IMR-90 (cell line): ENCODE measurements around the gene NDUFAF2. TPM values are rescaled to one million over a fixed set of nuclear protein-coding genes. Genes with fewer than 3 reads are reported as not detected.

Experiments
- ATAC-seq: fragments of 200-7000 bp; cut with Tn5 transposase; 2 replicates; pipeline ENCODE4 v1.9.1; 2020; ENCODE audit warnings: low read depth, mild to moderate bottlenecking, moderate library complexity
- BruUV-seq: library from RNA; stranded (reverse); fragments of 400-500 nt; replicated peaks from 2 replicates; lab custom pipeline; 2021; lab: Mats Ljungman, UMichigan
- CTCF ChIA-PET: fragments of 300-600 bp; formaldehyde crosslinking; extraction: SDS; loops from one replicate; lab custom pipeline; 2021; ENCODE audit warnings: antibody characterized with exemption; lab: Yijun Ruan, JAX
- POLR2A ChIA-PET: fragments of 300-600 bp; sonication (Branson Sonifier 250); formaldehyde crosslinking; loops from one replicate; lab custom pipeline; 2022; ENCODE audit warnings: antibody characterized with exemption; ENCODE audit not compliant: unreplicated experiment; lab: Charles Lee
- DNase-seq: peaks from one replicate; pipeline ENCODE4 v3.0.0; 2013
- H2AFZ ChIP-seq: replicated peaks from 2 replicates; pipeline ENCODE3; 2013; ENCODE audit warnings: low read length, mild to moderate bottlenecking; ENCODE audit not compliant: poor library complexity
- H2AK5ac ChIP-seq: 2 replicates; pipeline ENCODE4 v1.6.1; 2013; ENCODE audit warnings: low read depth, low read length, inconsistent platforms
- H2AK9ac ChIP-seq: replicated peaks from 2 replicates; pipeline ENCODE3; 2013; ENCODE audit warnings: mild to moderate bottlenecking, low read depth, low read length, moderate library complexity; ENCODE audit not compliant: poor library complexity
- H2BK120ac ChIP-seq: 2 replicates; pipeline ENCODE4 v1.6.1; 2013; ENCODE audit warnings: low read depth, low read length, inconsistent platforms
- H2BK15ac ChIP-seq: 3 replicates; pipeline ENCODE4 v1.6.1; 2013; ENCODE audit warnings: low read depth, low read length, inconsistent platforms
- H2BK20ac ChIP-seq: 2 replicates; pipeline ENCODE4 v1.6.1; 2013; ENCODE audit warnings: low read depth, mild to moderate bottlenecking, inconsistent platforms, low read length, moderate library complexity
- H2BK5ac ChIP-seq: 2 replicates; pipeline ENCODE4 v1.6.1; 2013; ENCODE audit warnings: mild to moderate bottlenecking, low read depth, low read length, inconsistent platforms; ENCODE audit not compliant: poor library complexity, severe bottlenecking
- H3K14ac ChIP-seq: replicated peaks from 2 replicates; pipeline ENCODE4 v1.6.1; 2013; ENCODE audit warnings: low read depth, low read length, inconsistent platforms
- H3K18ac ChIP-seq: 2 replicates; pipeline ENCODE4 v1.6.1; 2013; ENCODE audit warnings: low read depth, low read length, control low read depth
- H3K23ac ChIP-seq: 2 replicates; pipeline ENCODE4 v1.6.1; 2013; ENCODE audit warnings: low read depth, low read length, inconsistent platforms
- H3K27ac ChIP-seq: 2 replicates; pipeline ENCODE4 v1.5.1; 2013; ENCODE audit warnings: mild to moderate bottlenecking, control low read depth, low read length; ENCODE audit not compliant: insufficient read depth
- H3K27me3 ChIP-seq: 2 replicates; pipeline ENCODE4 v1.6.1; 2013; ENCODE audit warnings: low read length; ENCODE audit not compliant: control insufficient read depth, insufficient read depth
- H3K36me3 ChIP-seq: 2 replicates; pipeline ENCODE4 v1.6.1; 2013; ENCODE audit warnings: low read length, mixed read lengths; ENCODE audit not compliant: control insufficient read depth, insufficient read depth
- H3K4ac ChIP-seq: 2 replicates; pipeline ENCODE4 v1.6.1; 2013; ENCODE audit warnings: low read depth, low read length, inconsistent platforms
- H3K4me1 ChIP-seq: 2 replicates; pipeline ENCODE4 v1.6.1; 2013; ENCODE audit warnings: low read length, mixed read lengths; ENCODE audit not compliant: control insufficient read depth, insufficient read depth
- H3K4me2 ChIP-seq: 2 replicates; pipeline ENCODE4 v1.6.1; 2013; ENCODE audit warnings: low read depth, mild to moderate bottlenecking, control low read depth, low read length, moderate library complexity
- H3K4me3 ChIP-seq: 2 replicates; pipeline ENCODE4 v1.5.1; 2013; ENCODE audit warnings: low read depth, mild to moderate bottlenecking, control low read depth, low read length, moderate library complexity; ENCODE audit not compliant: insufficient read depth
- H3K56ac ChIP-seq: 2 replicates; pipeline ENCODE4 v1.6.1; 2013; ENCODE audit warnings: low read length, inconsistent platforms; ENCODE audit not compliant: insufficient read depth; ENCODE audit errors: extremely low read depth
- H3K79me1 ChIP-seq, 2 experiments: 2 replicates each; pipeline ENCODE4 v1.6.1; 2013; ENCODE audit warnings: low read length in 2 of 2, inconsistent platforms in 1 of 2, low read depth in 1 of 2
- H3K9ac ChIP-seq: 2 replicates; pipeline ENCODE4 v1.6.1; 2013; ENCODE audit warnings: low read depth, low read length, control low read depth
- H3K9me1 ChIP-seq: 2 replicates; pipeline ENCODE4 v1.6.1; 2013; ENCODE audit warnings: low read length, inconsistent platforms; ENCODE audit not compliant: insufficient read depth
- H3K9me3 ChIP-seq: 2 replicates; pipeline ENCODE4 v1.6.1; 2013; ENCODE audit warnings: low read length; ENCODE audit not compliant: control insufficient read depth, insufficient read depth
- H4K20me1 ChIP-seq: 2 replicates; pipeline ENCODE4 v1.6.1; 2013; ENCODE audit warnings: low read length, inconsistent platforms; ENCODE audit not compliant: insufficient read depth
- H4K5ac ChIP-seq: 2 replicates; pipeline ENCODE4 v1.6.1; 2013; ENCODE audit warnings: mild to moderate bottlenecking, low read depth, low read length, control low read depth
- H4K8ac ChIP-seq, 2 experiments: 2 replicates each; pipeline ENCODE4 v1.6.1; 2013; ENCODE audit warnings: low read depth in 2 of 2, low read length in 2 of 2, control low read depth in 1 of 2, inconsistent platforms in 1 of 2
- H4K91ac ChIP-seq: 2 replicates; pipeline ENCODE4 v1.6.1; 2013; ENCODE audit warnings: low read depth, low read length, inconsistent platforms; ENCODE audit not compliant: insufficient read depth
- ELK1 ChIP-seq: fragments of 150-350 bp; IDR thresholded peaks from 2 replicates; pipeline ENCODE4 v1.6.1; 2016; ENCODE audit warnings: low read depth, mild to moderate bottlenecking, low read length, moderate library complexity, borderline replicate concordance
- MAFK ChIP-seq: IDR thresholded peaks from 2 replicates; pipeline ENCODE4 v1.6.1; 2012; ENCODE audit warnings: low read depth, low read length, improper control_type of control experiment
- MXI1 ChIP-seq: IDR thresholded peaks from 2 replicates; pipeline ENCODE4 v1.6.1; 2012; ENCODE audit warnings: low read depth, mild to moderate bottlenecking, low read length, moderate library complexity, borderline replicate concordance
- POLR2A ChIP-seq: IDR thresholded peaks from 2 replicates; pipeline ENCODE4 v1.6.1; 2012; ENCODE audit warnings: mild to moderate bottlenecking, low read depth, low read length
- RFX5 ChIP-seq: IDR thresholded peaks from 2 replicates; pipeline ENCODE4 v1.8.0; 2012; ENCODE audit warnings: low read depth, mild to moderate bottlenecking, low read length, moderate library complexity
- SMC3 ChIP-seq: fragments of 150-350 bp; IDR thresholded peaks from 2 replicates; pipeline ENCODE4 v1.6.1; 2016; ENCODE audit warnings: low read depth, mild to moderate bottlenecking, antibody characterized with exemption, low read length, moderate library complexity
- WGBS, 2 experiments: methylation state at CpG; one replicate each; pipeline versions ENCODE4 v1.1.5 to v1.1.7; 2013; ENCODE audit warnings: missing lambda C conversion rate in 2 of 2; ENCODE audit not compliant: insufficient read length in 1 of 2; ENCODE audit errors: extremely low coverage in 2 of 2; 5-methylcytosine and 5-hydroxymethylcytosine counted together
- dilution Hi-C: fragments of 300-500 bp; cut with HindIII; formaldehyde crosslinking; loops from one replicate; pipeline ENCODE4 v1.14.3; 2018; ENCODE audit warnings: low sequenced_read_pairs; ENCODE audit not compliant: unreplicated experiment
- in situ Hi-C: fragments of 300-500 bp; cut with MboI; formaldehyde crosslinking; loops from 3 replicates; pipeline ENCODE4 v1.14.3; 2019; ENCODE audit warnings: low sequenced_read_pairs, inconsistent platforms, mixed read lengths
- intact Hi-C: fragments of 100-400 bp; cut with micrococcal nuclease; formaldehyde crosslinking; loops from 2 replicates; pipeline ENCODE4 v1.10.0; 2022
- polyA plus RNA-seq, 3 experiments: library from polyadenylated mRNA; depleted of rRNA; stranded (reverse); fragments of >200 nt; gene quantifications; 2 replicates each; pipeline ENCODE4 v1.2.3, GENCODE V29; 2012; ENCODE audit warnings: low replicate concordance in 1 of 3
- total RNA-seq: library from RNA; depleted of rRNA; stranded (reverse); fragments of >200 nt; gene quantifications from 2 replicates; pipeline ENCODE4 v1.2.3, GENCODE V29; 2012
- TF ChIP-seq, protein P1 (sequence below): fragments of 150-350 bp; IDR thresholded peaks from 2 replicates; pipeline ENCODE4 v1.6.1; 2017; ENCODE audit warnings: mild to moderate bottlenecking, antibody characterized with exemption, low read length, low read depth
- TF ChIP-seq, protein P2 (sequence below): conservative IDR thresholded peaks from 2 replicates; pipeline ENCODE4 v1.5.1; 2012; ENCODE audit warnings: mild to moderate bottlenecking, low read depth, low read length, improper control_type of control experiment

Gene NDUFAF2
- total and polyA plus RNA-seq, 2 of the 4 experiments (the other 2 are of a cell fraction), result 11.8 to 24.7 TPM

DNA sequence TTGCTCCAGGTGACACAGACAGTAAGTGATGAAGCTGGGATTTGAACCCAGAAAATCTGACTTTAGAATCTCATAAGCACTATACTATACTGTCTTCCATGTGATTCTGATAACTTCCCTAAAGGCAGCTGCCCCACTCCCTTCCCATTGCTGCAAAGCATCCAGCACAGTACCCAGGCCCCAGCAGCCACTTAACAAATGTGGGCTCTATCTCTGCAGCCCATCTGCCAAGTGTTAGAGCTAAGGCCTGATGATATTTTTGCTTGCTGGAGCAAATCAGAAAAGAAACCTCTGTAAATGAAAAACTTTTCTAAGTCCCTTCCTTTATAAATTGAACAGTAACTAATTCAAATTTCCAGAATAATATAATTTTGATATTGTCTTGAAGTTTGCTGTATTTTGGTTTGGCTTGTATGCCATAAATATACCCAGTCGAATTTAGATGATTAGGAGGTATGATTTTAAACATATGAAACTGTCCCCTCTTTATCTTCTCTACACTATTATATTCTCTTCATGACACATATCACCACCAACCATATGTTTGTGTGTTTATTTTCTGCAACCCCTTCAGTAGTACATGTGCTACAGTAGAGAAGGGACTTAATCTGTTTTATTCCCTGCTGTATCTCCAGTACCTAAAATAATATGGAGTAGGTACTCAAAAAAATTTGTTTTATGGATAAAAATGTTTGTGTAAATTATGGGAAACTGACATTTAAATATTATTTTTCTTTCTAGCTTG, 153.4 kb downstream of the NDUFAF2 start:
- Histone ChIP-seq H3K9me1 (no peaks in the 10 kb centered on the region), H3K18ac (no peak overlapping the region), H2BK5ac (no peak overlapping the region), H2BK120ac (no peak overlapping the region), H3K4me2 (no peak overlapping the region), H2BK15ac (no peak overlapping the region), H3K4me1 (no peaks in the 10 kb centered on the region), H3K27ac (no peak overlapping the region), H3K14ac (no peak overlapping the region), H3K27me3 (no peaks in the 10 kb centered on the region), H2AK9ac (no peak overlapping the region), H3K4ac (no peak overlapping the region), H4K8ac (no peak overlapping the region), H3K79me1 (no peaks in the 10 kb centered on the region), H3K9me3 (no peaks in the 10 kb centered on the region), H3K36me3 (no peaks in the 10 kb centered on the region), H2AFZ (no peak overlapping the region), H4K5ac (no peak overlapping the region), H2AK5ac (no peak overlapping the region), H3K56ac (no peak overlapping the region), H3K4me3 (no peak overlapping the region), H4K91ac (no peak overlapping the region), H3K9ac (no peak overlapping the region), H2BK20ac (no peak overlapping the region), H4K20me1 (no peaks in the 10 kb centered on the region), H3K23ac (no peak overlapping the region)
- no peak for DNase-seq
- ChIA-PET POLR2A (no interaction called here), CTCF (no interaction called here)
- dilution Hi-C loops (no loop called here), intact Hi-C loops (no loop called here), in situ Hi-C loops (no loop called here)
- TF ChIP-seq RFX5 (no peak), ELK1 (no peak), SMC3 (no peak), POLR2A (no peak), MXI1 (no peak), MAFK (no peak)
- TF ChIP-seq, protein P1, sequence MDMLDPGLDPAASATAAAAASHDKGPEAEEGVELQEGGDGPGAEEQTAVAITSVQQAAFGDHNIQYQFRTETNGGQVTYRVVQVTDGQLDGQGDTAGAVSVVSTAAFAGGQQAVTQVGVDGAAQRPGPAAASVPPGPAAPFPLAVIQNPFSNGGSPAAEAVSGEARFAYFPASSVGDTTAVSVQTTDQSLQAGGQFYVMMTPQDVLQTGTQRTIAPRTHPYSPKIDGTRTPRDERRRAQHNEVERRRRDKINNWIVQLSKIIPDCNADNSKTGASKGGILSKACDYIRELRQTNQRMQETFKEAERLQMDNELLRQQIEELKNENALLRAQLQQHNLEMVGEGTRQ, result no peak
- TF ChIP-seq, protein P2, sequence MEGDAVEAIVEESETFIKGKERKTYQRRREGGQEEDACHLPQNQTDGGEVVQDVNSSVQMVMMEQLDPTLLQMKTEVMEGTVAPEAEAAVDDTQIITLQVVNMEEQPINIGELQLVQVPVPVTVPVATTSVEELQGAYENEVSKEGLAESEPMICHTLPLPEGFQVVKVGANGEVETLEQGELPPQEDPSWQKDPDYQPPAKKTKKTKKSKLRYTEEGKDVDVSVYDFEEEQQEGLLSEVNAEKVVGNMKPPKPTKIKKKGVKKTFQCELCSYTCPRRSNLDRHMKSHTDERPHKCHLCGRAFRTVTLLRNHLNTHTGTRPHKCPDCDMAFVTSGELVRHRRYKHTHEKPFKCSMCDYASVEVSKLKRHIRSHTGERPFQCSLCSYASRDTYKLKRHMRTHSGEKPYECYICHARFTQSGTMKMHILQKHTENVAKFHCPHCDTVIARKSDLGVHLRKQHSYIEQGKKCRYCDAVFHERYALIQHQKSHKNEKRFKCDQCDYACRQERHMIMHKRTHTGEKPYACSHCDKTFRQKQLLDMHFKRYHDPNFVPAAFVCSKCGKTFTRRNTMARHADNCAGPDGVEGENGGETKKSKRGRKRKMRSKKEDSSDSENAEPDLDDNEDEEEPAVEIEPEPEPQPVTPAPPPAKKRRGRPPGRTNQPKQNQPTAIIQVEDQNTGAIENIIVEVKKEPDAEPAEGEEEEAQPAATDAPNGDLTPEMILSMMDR, result no peak
- WGBS, 2 experiments, result no CpG with 5 or more reads among the region's 1 CpG
- no TSS peak for BruUV-seq
- no peak for ATAC-seq
